HL-60 (cell line): Measurements from ENCODE around the gene ACCSL.

ENCODE experiments used
- CTCF ChIP-seq: IDR thresholded peaks from one replicate; pipeline ENCODE4 v1.5.1; 2011; ENCODE audit warnings: low read length, control low read depth, inconsistent platforms; ENCODE audit not compliant: insufficient read depth
- GABPA ChIP-seq: IDR thresholded peaks from 2 replicates; pipeline ENCODE4 v1.6.1; 2012; ENCODE audit warnings: low read depth
- POLR2AphosphoS5 ChIP-seq: IDR thresholded peaks from 2 replicates; pipeline ENCODE4 v1.6.1; 2012; ENCODE audit warnings: low read depth
- REST ChIP-seq: IDR thresholded peaks from 2 replicates; pipeline ENCODE4 v1.6.1; 2012; ENCODE audit warnings: low read depth; ENCODE audit not compliant: insufficient replicate concordance

GRCh38 chr11:44043157-44043556 lies 4.6 kb upstream of the ACCSL start:
- TF ChIP-seq REST, result no peak
- no peak for TF ChIP-seq CTCF
- no peak for TF ChIP-seq POLR2AphosphoS5
- no peak for TF ChIP-seq GABPA
